ENCODE results near the gene POLR2E.

The POLR2E gene

GRCh38 chr19:1123885-1124677 lies 28.9 kb upstream of the POLR2E start:
- H3K4me1 ChIP-seq (ENCODE audit: control insufficient read depth in 1 of 2, insufficient read depth in 2 of 2, low read length in 2 of 2) = peaks cover 0 to 7% of the 10 kb centered on the region in 2 donors
- H3K36me3 ChIP-seq (ENCODE audit: control insufficient read depth in 1 of 2, insufficient read depth in 2 of 2, low read length in 2 of 2) = peaks cover 35 to 86% of the 10 kb centered on the region in 2 donors
- no peak overlapping the region for H3K4me3 ChIP-seq (ENCODE audit: low read depth in 1 of 2, low read length in 2 of 2)
- no peaks in the 10 kb centered on the region for H3K27me3 ChIP-seq (ENCODE audit: low read depth, low read length)
- H3K9me3 ChIP-seq (ENCODE audit: control insufficient read depth in 1 of 2, low read length in 2 of 2) = no peaks in the 10 kb centered on the region
- no peak overlapping the region for H3K27ac ChIP-seq (ENCODE audit: low read length)

DNA sequence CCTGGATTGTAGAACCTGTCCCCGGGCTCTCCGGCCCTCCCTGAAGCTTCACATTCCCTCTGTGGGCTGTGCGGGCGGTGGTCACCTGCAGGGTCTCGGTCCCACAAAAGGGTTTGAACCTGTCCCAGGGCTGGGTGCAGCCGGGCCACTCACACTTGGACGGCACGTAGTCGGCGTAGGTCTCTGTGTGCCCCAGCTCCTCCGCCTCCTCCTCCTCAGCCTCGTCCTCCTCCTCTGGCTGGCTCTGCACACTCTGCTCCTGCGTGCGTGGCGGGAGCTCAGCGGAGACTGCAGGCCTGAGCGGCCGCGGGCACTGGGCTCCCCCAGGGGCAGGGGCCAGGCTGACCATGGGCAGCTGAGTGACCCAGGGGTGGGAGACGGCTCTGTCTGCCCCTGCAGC lies 28.2 kb upstream of the POLR2E start:
- Histone ChIP-seq H3K4me1 (ENCODE audit: control insufficient read depth in 1 of 2, insufficient read depth in 2 of 2, low read length in 2 of 2) (peaks cover 0 to 7% of the 10 kb centered on the region in 2 donors), H3K36me3 (ENCODE audit: control insufficient read depth in 1 of 2, insufficient read depth in 2 of 2, low read length in 2 of 2) (peaks cover 35 to 93% of the 10 kb centered on the region in 2 donors), H3K27me3 (ENCODE audit: low read depth, low read length) (no peaks in the 10 kb centered on the region), H3K9me3 (ENCODE audit: control insufficient read depth in 1 of 2, low read length in 2 of 2) (no peaks in the 10 kb centered on the region), H3K4me3 (ENCODE audit: low read depth in 1 of 2, low read length in 2 of 2) (no peak overlapping the region), H3K27ac (ENCODE audit: low read length) (no peak overlapping the region)

DNA sequence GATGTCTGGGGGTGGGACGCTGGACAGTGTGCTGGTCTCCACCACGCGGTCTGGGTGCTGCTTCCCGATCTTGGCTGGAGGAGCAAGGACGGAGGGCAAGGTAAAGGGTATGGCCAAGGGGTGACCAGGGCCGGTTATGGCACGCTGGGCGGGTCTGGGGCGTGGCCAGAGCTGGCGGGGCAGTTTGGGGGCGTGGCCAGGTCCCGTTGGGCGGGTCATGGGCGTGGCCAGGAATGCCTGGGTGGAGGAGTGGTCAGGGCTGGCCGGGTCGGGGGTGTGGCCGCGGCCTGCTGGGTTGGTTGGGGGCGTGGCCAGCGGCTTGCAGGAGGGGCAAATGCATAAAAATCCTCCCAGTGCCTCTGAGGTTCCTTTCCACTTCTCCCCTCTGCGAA lies 27.8 kb upstream of the POLR2E start:
- H3K27me3 ChIP-seq (ENCODE audit: low read depth, low read length) = no peaks in the 10 kb centered on the region
- no peak overlapping the region for H3K27ac ChIP-seq (ENCODE audit: low read length)
- no peaks in the 10 kb centered on the region for H3K9me3 ChIP-seq (ENCODE audit: control insufficient read depth in 1 of 2, low read length in 2 of 2)
- H3K4me3 ChIP-seq (ENCODE audit: low read depth in 1 of 2, low read length in 2 of 2) = no peak overlapping the region
- H3K4me1 ChIP-seq (ENCODE audit: control insufficient read depth in 1 of 2, insufficient read depth in 2 of 2, low read length in 2 of 2) = peaks cover 0 to 7% of the 10 kb centered on the region in 2 donors
- H3K36me3 ChIP-seq (ENCODE audit: control insufficient read depth in 1 of 2, insufficient read depth in 2 of 2, low read length in 2 of 2) = peaks cover 35 to 95% of the 10 kb centered on the region in 2 donors

GRCh38 chr19:1122021-1122971 lies 27.1 kb upstream of the POLR2E start:
- Histone ChIP-seq H3K9me3 (ENCODE audit: control insufficient read depth in 1 of 2, low read length in 2 of 2) (no peaks in the 10 kb centered on the region), H3K4me3 (ENCODE audit: low read depth in 1 of 2, low read length in 2 of 2) (no peak overlapping the region), H3K27me3 (ENCODE audit: low read depth, low read length) (no peaks in the 10 kb centered on the region), H3K27ac (ENCODE audit: low read length) (no peak overlapping the region), H3K4me1 (ENCODE audit: control insufficient read depth in 1 of 2, insufficient read depth in 2 of 2, low read length in 2 of 2) (peaks cover 0 to 7% of the 10 kb centered on the region in 2 donors), H3K36me3 (ENCODE audit: control insufficient read depth in 1 of 2, insufficient read depth in 2 of 2, low read length in 2 of 2) (peaks cover 39 to 95% of the 10 kb centered on the region in 2 donors)

DNA sequence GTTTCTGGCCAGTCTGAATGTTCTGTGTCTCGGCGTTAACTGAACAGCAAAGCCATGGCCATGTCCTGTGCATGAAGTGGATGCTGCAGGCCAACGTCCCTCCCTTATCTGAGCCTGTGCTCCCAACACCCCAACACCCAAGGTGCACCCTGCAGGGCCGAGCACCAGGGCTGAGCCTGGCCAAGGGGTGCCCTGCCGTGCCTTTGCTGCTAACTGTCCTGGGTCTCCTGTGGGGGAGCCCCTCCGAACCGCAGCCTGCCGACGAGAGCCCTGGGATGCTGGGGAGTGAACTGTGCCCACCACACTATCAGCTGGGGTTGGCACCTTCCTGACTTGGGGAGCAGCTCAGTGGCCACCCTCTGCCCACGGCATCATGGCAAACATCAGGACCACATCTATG lies 26.2 kb upstream of the POLR2E start:
- Histone ChIP-seq H3K4me3 (ENCODE audit: low read depth in 1 of 2, low read length in 2 of 2) (no peak overlapping the region), H3K9me3 (ENCODE audit: control insufficient read depth in 1 of 2, low read length in 2 of 2) (no peaks in the 10 kb centered on the region), H3K27ac (ENCODE audit: low read length) (no peak overlapping the region), H3K27me3 (ENCODE audit: low read depth, low read length) (no peaks in the 10 kb centered on the region), H3K36me3 (ENCODE audit: control insufficient read depth in 1 of 2, insufficient read depth in 2 of 2, low read length in 2 of 2) (peaks cover 40 to 95% of the 10 kb centered on the region in 2 donors), H3K4me1 (ENCODE audit: control insufficient read depth in 1 of 2, insufficient read depth in 2 of 2, low read length in 2 of 2) (peaks cover 0 to 7% of the 10 kb centered on the region in 2 donors)

- Histone ChIP-seq H3K27ac (ENCODE audit: low read length) (no peak overlapping the region), H3K36me3 (ENCODE audit: control insufficient read depth in 1 of 2, insufficient read depth in 2 of 2, low read length in 2 of 2) (peaks cover 39 to 91% of the 10 kb centered on the region in 2 donors), H3K9me3 (ENCODE audit: control insufficient read depth in 1 of 2, low read length in 2 of 2) (no peaks in the 10 kb centered on the region), H3K4me3 (ENCODE audit: low read depth in 1 of 2, low read length in 2 of 2) (no peak overlapping the region), H3K27me3 (ENCODE audit: low read depth, low read length) (no peaks in the 10 kb centered on the region), H3K4me1 (ENCODE audit: control insufficient read depth in 1 of 2, insufficient read depth in 2 of 2, low read length in 2 of 2) (peaks cover 0 to 7% of the 10 kb centered on the region in 2 donors)
These were observed 24.5 kb upstream of the POLR2E start for GRCh38 chr19:1119475-1120217.

DNA sequence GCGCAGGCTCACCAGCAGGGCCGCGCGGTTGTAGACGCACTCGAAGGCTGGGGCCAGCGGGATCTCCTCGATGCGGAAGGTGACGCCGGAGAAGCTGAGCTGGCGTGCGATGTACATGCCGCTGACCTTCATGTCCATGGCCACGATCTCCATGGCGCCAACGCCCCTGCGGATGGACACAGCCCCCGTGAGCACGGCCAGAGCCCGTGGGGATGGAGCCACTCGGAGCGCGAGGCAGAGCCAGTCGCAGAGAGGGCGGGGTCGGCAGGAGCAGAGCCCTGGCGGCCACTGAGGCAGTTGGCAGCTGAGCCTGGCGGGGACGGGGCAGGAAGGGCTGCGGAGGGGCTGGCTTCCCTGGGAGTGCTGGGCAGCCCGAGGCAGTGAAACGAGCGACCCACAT lies 23.8 kb upstream of the POLR2E start:
- Histone ChIP-seq H3K4me1 (ENCODE audit: control insufficient read depth in 1 of 2, insufficient read depth in 2 of 2, low read length in 2 of 2) (peaks cover 0 to 11% of the 10 kb centered on the region in 2 donors), H3K4me3 (ENCODE audit: low read depth in 1 of 2, low read length in 2 of 2) (no peak overlapping the region), H3K27ac (ENCODE audit: low read length) (no peak overlapping the region), H3K36me3 (ENCODE audit: control insufficient read depth in 1 of 2, insufficient read depth in 2 of 2, low read length in 2 of 2) (peaks cover 39 to 90% of the 10 kb centered on the region in 2 donors), H3K27me3 (ENCODE audit: low read depth, low read length) (no peaks in the 10 kb centered on the region), H3K9me3 (ENCODE audit: control insufficient read depth in 1 of 2, low read length in 2 of 2) (no peaks in the 10 kb centered on the region)

- H3K36me3 ChIP-seq (ENCODE audit: control insufficient read depth in 1 of 2, insufficient read depth in 2 of 2, low read length in 2 of 2) = peaks cover 40 to 83% of the 10 kb centered on the region in 2 donors
- no peak overlapping the region for H3K4me3 ChIP-seq (ENCODE audit: low read depth in 1 of 2, low read length in 2 of 2)
- H3K4me1 ChIP-seq (ENCODE audit: control insufficient read depth in 1 of 2, insufficient read depth in 2 of 2, low read length in 2 of 2) = peaks cover 0 to 16% of the 10 kb centered on the region in 2 donors
- no peaks in the 10 kb centered on the region for H3K9me3 ChIP-seq (ENCODE audit: control insufficient read depth in 1 of 2, low read length in 2 of 2)
- no peak overlapping the region for H3K27ac ChIP-seq (ENCODE audit: low read length)
- H3K27me3 ChIP-seq (ENCODE audit: low read depth, low read length) = no peaks in the 10 kb centered on the region
These were observed 22.5 kb upstream of the POLR2E start for GRCh38 chr19:1117654-1118053.

- Histone ChIP-seq H3K4me3 (ENCODE audit: low read depth in 1 of 2, low read length in 2 of 2) (no peak overlapping the region), H3K36me3 (ENCODE audit: control insufficient read depth in 1 of 2, insufficient read depth in 2 of 2, low read length in 2 of 2) (peaks cover 36 to 82% of the 10 kb centered on the region in 2 donors), H3K4me1 (ENCODE audit: control insufficient read depth in 1 of 2, insufficient read depth in 2 of 2, low read length in 2 of 2) (peaks cover 0 to 23% of the 10 kb centered on the region in 2 donors), H3K27ac (ENCODE audit: low read length) (no peak overlapping the region), H3K9me3 (ENCODE audit: control insufficient read depth in 1 of 2, low read length in 2 of 2) (no peaks in the 10 kb centered on the region), H3K27me3 (ENCODE audit: low read depth, low read length) (no peaks in the 10 kb centered on the region)
These were observed 21.8 kb upstream of the POLR2E start for GRCh38 chr19:1116726-1117581.

- Histone ChIP-seq H3K9me3 (ENCODE audit: control insufficient read depth in 1 of 2, low read length in 2 of 2) (no peaks in the 10 kb centered on the region), H3K4me1 (ENCODE audit: control insufficient read depth in 1 of 2, insufficient read depth in 2 of 2, low read length in 2 of 2) (peaks cover 0 to 25% of the 10 kb centered on the region in 2 donors), H3K36me3 (ENCODE audit: control insufficient read depth in 1 of 2, insufficient read depth in 2 of 2, low read length in 2 of 2) (peaks cover 32 to 79% of the 10 kb centered on the region in 2 donors), H3K27me3 (ENCODE audit: low read depth, low read length) (no peaks in the 10 kb centered on the region), H3K27ac (ENCODE audit: low read length) (no peak overlapping the region), H3K4me3 (ENCODE audit: low read depth in 1 of 2, low read length in 2 of 2) (no peak overlapping the region)
These were observed 20.7 kb upstream of the POLR2E start for GRCh38 chr19:1115646-1116420.

Data from muscle layer of duodenum (tissue), 2 donors.